Retinal pigment epithelial cell (primary cell): Measurements from ENCODE around the gene SHC3.

Experiments used
- DNase-seq: peaks from one replicate; pipeline ENCODE4 v3.0.0-alpha.2; 2010; ENCODE audit warnings: low read depth
- H3K4me3 ChIP-seq: 2 replicates; pipeline ENCODE4 v1.5.1; 2011; ENCODE audit warnings: mild to moderate bottlenecking, low read length, control low read depth, moderate library complexity
- CTCF ChIP-seq: conservative IDR thresholded peaks from 2 replicates; pipeline ENCODE4 v1.5.1; 2011; ENCODE audit warnings: low read depth, low read length, control low read depth, inconsistent platforms

Gene SHC3

GRCh38 chr9:89049646-89050045 is 129.0 kb downstream of the SHC3 start:
- no peak overlapping the region for H3K4me3 ChIP-seq
- no peak for DNase-seq
- TF ChIP-seq CTCF, result no peak

- TF ChIP-seq CTCF, result no peak
- H3K4me3 ChIP-seq, result no peak overlapping the region
- DNase-seq, result no peak
Measured at GRCh38 chr9:89048616-89049015, 130.0 kb downstream of the SHC3 start.

GRCh38 chr9:89047667-89048066 is 131.0 kb downstream of the SHC3 start:
- no peak for DNase-seq
- TF ChIP-seq CTCF, result no peak
- H3K4me3 ChIP-seq, result no peak overlapping the region

- no peak for DNase-seq
- H3K4me3 ChIP-seq, result no peak overlapping the region
- TF ChIP-seq CTCF, result no peak
Measured at GRCh38 chr9:89046832-89047231, 131.8 kb downstream of the SHC3 start.

- DNase-seq, result no peak
- TF ChIP-seq CTCF, result no peak
- no peak overlapping the region for H3K4me3 ChIP-seq
Measured at GRCh38 chr9:89044881-89045280, 133.7 kb downstream of the SHC3 start.

- TF ChIP-seq CTCF, result no peak
- no peak overlapping the region for H3K4me3 ChIP-seq
- no peak for DNase-seq
Measured at GRCh38 chr9:89044104-89044503, 134.5 kb downstream of the SHC3 start.

GRCh38 chr9:89042984-89043383 is 135.6 kb downstream of the SHC3 start:
- H3K4me3 ChIP-seq, result no peak overlapping the region
- no peak for TF ChIP-seq CTCF
- DNase-seq, result no peak
